ENCODE results near the gene DLG2. TPM values are rescaled to one million over a fixed set of nuclear protein-coding genes. Genes with fewer than 3 reads are reported as not detected.

The DLG2 gene
- total and polyA plus RNA-seq, 3 experiments from 2014 or later = 0.81 to 1.5 (median 1.3) TPM

DNA sequence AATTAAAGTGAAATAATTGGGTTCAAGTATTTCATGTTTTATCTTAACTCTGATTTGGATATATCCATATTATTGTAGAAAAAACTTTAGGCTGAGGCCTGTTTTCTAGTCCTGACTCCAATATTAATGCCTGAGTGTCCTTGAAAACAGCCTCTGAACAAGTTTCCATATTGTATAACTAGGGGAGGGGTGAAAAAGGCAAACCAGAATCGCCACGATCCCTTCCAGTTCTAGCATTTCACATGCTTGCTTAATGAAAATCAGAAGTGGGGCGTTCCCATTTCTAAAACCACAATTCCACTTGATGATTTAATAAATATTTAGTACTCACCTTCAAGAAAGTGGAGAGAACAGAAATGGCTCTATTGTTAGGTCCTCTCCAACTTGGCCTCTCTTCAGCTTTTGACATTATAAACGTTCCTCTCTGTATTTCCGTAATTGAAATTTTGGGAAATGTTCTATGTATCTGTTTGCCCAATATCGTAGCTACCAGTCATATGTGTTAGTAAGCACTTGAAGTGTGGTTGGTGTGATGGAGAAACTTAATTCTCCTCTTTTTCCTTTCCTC is 1779.6 kb downstream of the DLG2 start:
- H3K36me3 Mint-ChIP-seq = peaks cover 0 to 3% (median 0%) of the 10 kb centered on the region in 3 donors
- ChIA-PET CTCF (no interaction called here), POLR2A (no interaction called here)
- H3K4me1 Mint-ChIP-seq = no peaks in the 10 kb centered on the region
- Histone ChIP-seq H3K27ac (ENCODE audit: low read depth, low read length) (no peak overlapping the region), H3K4me1 (ENCODE audit: insufficient read depth, low read length) (no peaks in the 10 kb centered on the region), H3K9me3 (ENCODE audit: low read length) (no peaks in the 10 kb centered on the region), H3K36me3 (ENCODE audit: insufficient read depth, low read length) (no peaks in the 10 kb centered on the region), H3K4me3 (ENCODE audit: low read length) (no peak overlapping the region), H3K27me3 (ENCODE audit: insufficient read depth, low read length, poor library complexity, severe bottlenecking) (no peaks in the 10 kb centered on the region)
- H3K27ac Mint-ChIP-seq = peak overlapping the region in 1 of 8 donors; percentile 59
- no peak overlapping the region for H3K4me3 Mint-ChIP-seq
- DNase-seq = no peak
- peaks cover 0 to 3% of the 10 kb centered on the region in 2 donors for H3K27me3 Mint-ChIP-seq
- H3K9me3 Mint-ChIP-seq = peaks cover 0 to 8% (median 6%) of the 10 kb centered on the region in 5 donors

DNA sequence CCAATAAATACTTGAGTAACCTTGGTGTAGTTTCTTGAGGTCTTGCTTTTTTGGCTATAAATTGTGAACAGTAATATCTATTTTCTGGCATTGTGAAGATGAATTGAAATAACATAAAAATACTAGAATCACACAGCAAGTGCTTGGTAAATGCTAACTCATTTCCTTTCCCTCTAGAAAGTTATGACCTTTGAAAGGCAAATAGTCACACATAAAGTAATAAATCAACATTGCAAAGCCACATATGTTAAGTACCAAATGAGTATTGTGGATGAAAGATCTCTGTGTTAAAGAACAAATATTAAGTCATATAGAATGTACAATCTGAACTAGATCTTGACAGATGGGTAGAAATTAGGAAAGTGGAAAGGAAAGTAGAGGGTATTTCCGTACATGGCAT is 1781.3 kb downstream of the DLG2 start:
- ChIA-PET POLR2A (no interaction called here), CTCF (no interaction called here)
- H3K36me3 Mint-ChIP-seq = peaks cover 0 to 3% (median 0%) of the 10 kb centered on the region in 3 donors
- H3K9me3 Mint-ChIP-seq = peaks cover 0 to 8% (median 4%) of the 10 kb centered on the region in 5 donors
- no peak overlapping the region for H3K27ac Mint-ChIP-seq
- no peak overlapping the region for H3K4me3 ChIP-seq (ENCODE audit: low read length)
- H3K27me3 ChIP-seq (ENCODE audit: insufficient read depth, low read length, poor library complexity, severe bottlenecking) = no peaks in the 10 kb centered on the region
- no peaks in the 10 kb centered on the region for H3K36me3 ChIP-seq (ENCODE audit: insufficient read depth, low read length)
- no peak overlapping the region for H3K27ac ChIP-seq (ENCODE audit: low read depth, low read length)
- no peak for DNase-seq
- no peak overlapping the region for H3K4me3 Mint-ChIP-seq
- H3K4me1 ChIP-seq (ENCODE audit: insufficient read depth, low read length) = no peaks in the 10 kb centered on the region
- H3K9me3 ChIP-seq (ENCODE audit: low read length) = no peaks in the 10 kb centered on the region
- H3K4me1 Mint-ChIP-seq = no peaks in the 10 kb centered on the region
- H3K27me3 Mint-ChIP-seq = peaks cover 0 to 3% of the 10 kb centered on the region in 2 donors

DNA sequence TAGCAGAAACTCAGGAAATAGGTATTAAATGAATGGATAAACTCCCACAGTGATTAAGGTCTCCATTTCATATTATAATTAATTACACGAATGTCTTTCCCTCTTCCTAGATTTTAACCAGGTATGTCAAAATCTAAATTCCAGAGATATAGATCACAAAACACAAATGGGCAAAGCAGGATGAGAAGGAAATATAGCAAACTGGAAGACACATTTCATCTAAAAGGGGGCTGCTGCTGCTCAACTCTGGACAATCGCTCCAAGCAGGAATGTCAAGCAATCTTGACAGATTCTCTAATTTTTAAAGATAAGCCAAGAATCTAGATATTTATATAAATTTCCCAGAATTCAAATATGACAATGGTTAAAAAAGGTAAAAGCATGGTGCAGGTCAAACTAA is 1786.8 kb downstream of the DLG2 start:
- H3K27me3 ChIP-seq (ENCODE audit: insufficient read depth, low read length, poor library complexity, severe bottlenecking) = no peaks in the 10 kb centered on the region
- no peaks in the 10 kb centered on the region for H3K4me1 Mint-ChIP-seq
- peaks cover 0 to 3% of the 10 kb centered on the region in 2 donors for H3K27me3 Mint-ChIP-seq
- no peaks in the 10 kb centered on the region for H3K4me1 ChIP-seq (ENCODE audit: insufficient read depth, low read length)
- H3K4me3 Mint-ChIP-seq = no peak overlapping the region
- H3K36me3 ChIP-seq (ENCODE audit: insufficient read depth, low read length) = no peaks in the 10 kb centered on the region
- DNase-seq = no peak
- ChIA-PET CTCF (no interaction called here), POLR2A (no interaction called here)
- H3K4me3 ChIP-seq (ENCODE audit: low read length) = no peak overlapping the region
- H3K36me3 Mint-ChIP-seq = no peaks in the 10 kb centered on the region
- no peaks in the 10 kb centered on the region for H3K9me3 ChIP-seq (ENCODE audit: low read length)
- no peak overlapping the region for H3K27ac ChIP-seq (ENCODE audit: low read depth, low read length)
- peaks cover 0 to 2% (median 0%) of the 10 kb centered on the region in 5 donors for H3K9me3 Mint-ChIP-seq
- H3K27ac Mint-ChIP-seq = no peak overlapping the region

DNA sequence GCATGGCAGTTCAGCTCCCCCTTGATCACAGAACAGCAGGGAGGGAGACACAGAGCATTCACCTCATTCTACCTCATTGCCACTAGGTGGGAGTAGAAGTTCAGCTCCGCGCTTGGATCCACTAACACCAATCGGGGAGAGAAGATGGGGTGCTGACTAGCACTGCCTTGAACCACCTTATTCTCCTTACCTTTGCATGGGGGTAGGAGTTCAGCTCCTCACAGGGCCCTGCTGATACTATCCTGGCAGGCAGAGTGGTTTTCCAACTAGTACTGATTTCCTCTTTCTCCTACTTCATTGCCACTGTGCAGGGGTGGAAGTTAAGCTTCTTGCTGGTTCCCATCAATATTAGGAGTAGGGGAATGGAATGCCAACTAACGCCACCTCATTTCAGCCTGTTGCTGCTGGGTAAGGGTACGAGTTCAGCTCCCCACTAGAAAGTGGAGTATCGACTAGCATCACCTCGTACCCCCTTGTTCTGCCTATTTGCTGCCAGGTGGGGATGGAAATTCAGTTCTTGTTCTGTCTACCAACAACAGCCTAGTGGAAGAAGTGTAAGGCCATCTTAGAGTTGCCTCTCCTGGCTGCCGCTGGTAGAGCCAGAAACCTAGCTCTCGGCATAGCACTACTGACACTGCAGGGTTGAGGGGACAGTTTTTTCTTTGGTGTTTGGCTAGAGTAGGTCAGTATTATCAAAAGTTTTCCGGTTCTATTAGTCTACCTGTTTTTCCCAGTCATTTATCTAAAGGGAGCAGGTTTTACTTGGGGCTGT is 1790.1 kb downstream of the DLG2 start:
- Histone ChIP-seq H3K4me3 (ENCODE audit: low read length) (no peak overlapping the region), H3K27ac (ENCODE audit: low read depth, low read length) (no peak overlapping the region), H3K9me3 (ENCODE audit: low read length) (no peaks in the 10 kb centered on the region), H3K4me1 (ENCODE audit: insufficient read depth, low read length) (no peaks in the 10 kb centered on the region), H3K36me3 (ENCODE audit: insufficient read depth, low read length) (no peaks in the 10 kb centered on the region), H3K27me3 (ENCODE audit: insufficient read depth, low read length, poor library complexity, severe bottlenecking) (no peaks in the 10 kb centered on the region)
- Mint-ChIP-seq H3K36me3 (no peaks in the 10 kb centered on the region), H3K27ac (no peak overlapping the region), H3K4me3 (no peak overlapping the region), H3K9me3 (no peaks in the 10 kb centered on the region), H3K4me1 (no peaks in the 10 kb centered on the region), H3K27me3 (no peaks in the 10 kb centered on the region)
- POLR2A ChIA-PET = no interaction called here
- CTCF ChIA-PET = no interaction called here
- DNase-seq = no peak

DNA sequence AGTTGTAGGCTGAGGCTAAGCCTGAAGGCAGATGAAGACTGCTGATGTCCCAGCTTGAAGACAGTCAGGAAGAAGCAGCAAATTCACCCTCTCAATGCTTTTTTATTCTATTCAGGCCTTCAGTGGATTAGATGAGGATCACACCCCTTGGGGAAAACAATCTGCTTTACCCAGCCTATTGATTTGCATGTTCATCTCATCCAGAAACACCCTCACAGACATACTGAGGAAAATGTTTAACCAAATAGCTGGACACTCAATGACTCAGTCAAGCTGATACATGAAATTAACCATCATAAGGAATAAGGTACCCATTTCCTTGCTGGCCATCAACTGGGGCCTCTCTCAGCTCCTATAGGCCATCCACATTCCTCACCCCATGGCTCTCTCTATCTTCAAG is 1791.1 kb downstream of the DLG2 start:
- Histone ChIP-seq H3K36me3 (ENCODE audit: insufficient read depth, low read length) (no peaks in the 10 kb centered on the region), H3K9me3 (ENCODE audit: low read length) (no peaks in the 10 kb centered on the region), H3K4me3 (ENCODE audit: low read length) (no peak overlapping the region), H3K4me1 (ENCODE audit: insufficient read depth, low read length) (no peaks in the 10 kb centered on the region), H3K27ac (ENCODE audit: low read depth, low read length) (no peak overlapping the region), H3K27me3 (ENCODE audit: insufficient read depth, low read length, poor library complexity, severe bottlenecking) (no peaks in the 10 kb centered on the region)
- Mint-ChIP-seq H3K36me3 (no peaks in the 10 kb centered on the region), H3K27ac (no peak overlapping the region), H3K4me3 (no peak overlapping the region), H3K27me3 (no peaks in the 10 kb centered on the region), H3K9me3 (no peaks in the 10 kb centered on the region), H3K4me1 (no peaks in the 10 kb centered on the region)
- ChIA-PET CTCF (no interaction called here), POLR2A (no interaction called here)
- no peak for DNase-seq

DNA sequence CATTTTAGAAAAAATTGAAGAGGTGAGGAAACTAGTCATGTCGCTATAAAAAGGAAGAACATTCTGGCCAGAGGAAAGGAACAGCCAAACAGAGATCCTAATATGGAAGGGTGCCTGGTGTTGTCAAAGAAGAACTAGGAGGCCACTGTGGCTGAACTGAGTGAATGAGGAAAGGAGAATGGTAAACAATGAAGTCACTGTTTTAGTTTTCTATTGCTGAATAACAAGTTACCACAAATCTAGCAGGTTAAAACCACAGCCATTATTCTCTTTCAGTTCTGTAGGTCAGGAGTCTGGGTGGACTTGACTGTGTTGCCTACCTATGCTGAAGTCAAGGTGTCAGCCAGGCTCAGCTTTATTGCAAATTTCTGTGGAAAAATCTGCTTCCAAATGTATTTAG is 1791.7 kb downstream of the DLG2 start:
- H3K4me3 ChIP-seq (ENCODE audit: low read length) = no peak overlapping the region
- no peaks in the 10 kb centered on the region for H3K27me3 ChIP-seq (ENCODE audit: insufficient read depth, low read length, poor library complexity, severe bottlenecking)
- no peaks in the 10 kb centered on the region for H3K4me1 Mint-ChIP-seq
- no peaks in the 10 kb centered on the region for H3K36me3 ChIP-seq (ENCODE audit: insufficient read depth, low read length)
- no peak overlapping the region for H3K27ac ChIP-seq (ENCODE audit: low read depth, low read length)
- no peaks in the 10 kb centered on the region for H3K36me3 Mint-ChIP-seq
- H3K4me1 ChIP-seq (ENCODE audit: insufficient read depth, low read length) = no peaks in the 10 kb centered on the region
- no peak for DNase-seq
- no peak overlapping the region for H3K27ac Mint-ChIP-seq
- ChIA-PET CTCF (no interaction called here), POLR2A (no interaction called here)
- no peaks in the 10 kb centered on the region for H3K27me3 Mint-ChIP-seq
- H3K9me3 ChIP-seq (ENCODE audit: low read length) = no peaks in the 10 kb centered on the region
- no peak overlapping the region for H3K4me3 Mint-ChIP-seq
- no peaks in the 10 kb centered on the region for H3K9me3 Mint-ChIP-seq

DNA sequence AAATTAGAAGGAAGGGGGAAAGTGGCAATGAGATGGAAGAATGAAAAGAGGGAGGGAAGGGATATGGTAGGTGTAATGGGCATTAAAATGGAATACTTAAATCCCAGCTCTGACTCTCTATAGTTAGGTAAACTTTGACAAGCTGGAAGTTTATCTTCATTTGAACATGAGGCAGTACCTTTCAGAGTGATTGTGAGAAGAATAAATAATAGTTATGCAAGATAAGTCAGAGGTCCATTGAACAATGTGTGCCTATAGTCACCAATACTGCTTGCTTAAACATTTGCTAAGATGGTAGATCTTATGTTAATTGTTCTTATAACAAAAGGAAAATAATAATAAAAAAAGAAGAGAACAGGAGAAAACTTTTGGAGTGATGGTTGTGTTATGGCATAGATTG is 1795.2 kb downstream of the DLG2 start:
- Mint-ChIP-seq H3K27ac (no peak overlapping the region), H3K9me3 (no peaks in the 10 kb centered on the region), H3K4me1 (peaks cover 0 to 4% (median 0%) of the 10 kb centered on the region in 3 donors), H3K27me3 (no peaks in the 10 kb centered on the region), H3K36me3 (no peaks in the 10 kb centered on the region), H3K4me3 (no peak overlapping the region)
- no peak overlapping the region for H3K4me3 ChIP-seq (ENCODE audit: low read length)
- DNase-seq = no peak
- no peaks in the 10 kb centered on the region for H3K9me3 ChIP-seq (ENCODE audit: low read length)
- no peaks in the 10 kb centered on the region for H3K36me3 ChIP-seq (ENCODE audit: insufficient read depth, low read length)
- no peaks in the 10 kb centered on the region for H3K27me3 ChIP-seq (ENCODE audit: insufficient read depth, low read length, poor library complexity, severe bottlenecking)
- ChIA-PET CTCF (no interaction called here), POLR2A (no interaction called here)
- H3K4me1 ChIP-seq (ENCODE audit: insufficient read depth, low read length) = no peaks in the 10 kb centered on the region
- H3K27ac ChIP-seq (ENCODE audit: low read depth, low read length) = no peak overlapping the region

DNA sequence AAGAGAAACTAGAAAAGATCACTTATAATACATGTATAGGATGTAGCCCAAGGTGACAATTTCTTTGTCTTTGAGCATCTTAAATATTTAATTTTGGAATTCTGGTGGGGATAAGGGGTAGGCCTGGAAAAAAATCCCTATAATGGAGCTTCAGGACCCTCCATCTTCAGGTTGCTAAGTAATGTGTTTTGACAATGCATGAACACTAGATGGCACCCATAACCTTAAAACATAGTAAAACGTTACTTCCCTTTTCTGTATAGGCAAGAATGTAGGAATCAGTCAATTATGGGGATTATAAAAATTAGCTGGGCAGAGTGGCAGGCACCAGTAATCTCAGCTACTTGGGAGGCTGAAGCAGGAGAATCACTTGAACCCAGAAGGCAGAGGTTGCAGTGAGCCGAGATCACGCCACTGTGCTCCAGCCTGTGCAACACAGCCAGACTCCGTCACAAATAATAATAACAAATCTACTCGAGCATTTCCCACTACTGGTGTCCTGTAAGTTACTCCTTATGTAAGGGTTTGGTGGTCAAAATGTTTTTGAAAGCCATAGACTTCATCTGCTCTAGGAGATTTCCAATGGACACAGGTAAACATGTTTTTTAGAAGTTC is 1799.1 kb downstream of the DLG2 start:
- peaks cover 0 to 4% (median 0%) of the 10 kb centered on the region in 3 donors for H3K4me1 Mint-ChIP-seq
- H3K27ac Mint-ChIP-seq = no peak overlapping the region
- no peaks in the 10 kb centered on the region for H3K27me3 ChIP-seq (ENCODE audit: insufficient read depth, low read length, poor library complexity, severe bottlenecking)
- no peaks in the 10 kb centered on the region for H3K9me3 Mint-ChIP-seq
- no peaks in the 10 kb centered on the region for H3K36me3 Mint-ChIP-seq
- DNase-seq = no peak
- CTCF ChIA-PET = no interaction called here
- peaks cover 5% of the 10 kb centered on the region in 2 donors for H3K27me3 Mint-ChIP-seq
- H3K4me3 ChIP-seq (ENCODE audit: low read length) = no peak overlapping the region
- no peaks in the 10 kb centered on the region for H3K36me3 ChIP-seq (ENCODE audit: insufficient read depth, low read length)
- peak overlapping the region in 2 of 7 donors; percentile 33 to 59 for H3K4me3 Mint-ChIP-seq
- no peaks in the 10 kb centered on the region for H3K4me1 ChIP-seq (ENCODE audit: insufficient read depth, low read length)
- no peak overlapping the region for H3K27ac ChIP-seq (ENCODE audit: low read depth, low read length)
- H3K9me3 ChIP-seq (ENCODE audit: low read length) = no peaks in the 10 kb centered on the region
- POLR2A ChIA-PET = no interaction called here
